Peyer's patch (tissue), 4 donors: ENCODE measurements around the gene GLDN.

Experiments
- CTCF ChIP-seq, 6 experiments: fragments of 450-650 bp in 4 of 6; fragments of 200-600 bp in 2 of 6; sonication (generic) in 1 of 6; IDR thresholded peaks; one replicate each; pipeline ENCODE4 v1.5.1; 2017 to 2019; ENCODE audit warnings: antibody characterized with exemption in 6 of 6, mild to moderate bottlenecking in 3 of 6, moderate library complexity in 1 of 6
- POLR2A ChIP-seq, 2 donors: fragments of 450-650 bp; IDR thresholded peaks; one replicate each; pipeline ENCODE4 v1.5.1; 2017; ENCODE audit warnings: antibody characterized with exemption in 2 of 2, mild to moderate bottlenecking in 2 of 2, moderate library complexity in 2 of 2

DNA sequence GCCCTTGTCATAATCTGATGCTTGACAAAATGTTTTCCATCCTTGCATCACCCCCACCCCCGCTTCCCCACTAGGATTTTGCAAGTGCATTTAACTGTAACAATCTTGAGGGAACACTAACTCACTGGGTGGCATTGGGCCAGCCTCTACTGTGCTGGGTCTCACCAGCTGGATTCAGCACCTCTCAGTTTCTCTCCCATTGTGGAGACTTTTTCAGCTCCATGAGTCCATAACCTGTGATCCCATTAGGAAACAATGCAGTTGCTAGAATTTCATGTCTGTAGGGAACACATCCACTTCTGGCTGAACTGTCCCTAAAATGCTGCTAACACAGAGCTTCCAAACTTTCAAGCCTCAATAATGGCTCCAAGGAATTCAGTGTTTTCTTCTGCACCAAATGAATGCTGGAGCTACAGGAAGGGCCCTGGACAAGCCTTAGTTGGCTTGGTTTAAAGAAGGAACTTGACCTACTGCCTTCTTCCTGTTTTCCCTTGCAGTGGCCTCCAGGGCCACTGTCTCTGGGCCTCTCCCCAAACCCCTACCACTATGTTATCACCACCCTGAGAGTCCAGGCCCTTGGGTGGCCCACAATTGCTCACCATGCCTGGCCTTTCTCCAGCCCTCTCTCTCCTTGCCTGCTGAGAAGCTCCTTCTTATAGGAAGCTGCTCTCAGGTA, 18.7 kb upstream of the GLDN start:
- TF ChIP-seq POLR2A (IDR thresholded peaks at IDR 0.05) = no peak
- no peak for TF ChIP-seq CTCF (IDR thresholded peaks at IDR 0.05)
